ENCODE data around the gene MMP17. TPM values are rescaled to one million over a fixed set of nuclear protein-coding genes. Genes with fewer than 3 reads are reported as not detected.

The MMP17 gene
- total RNA-seq, 1 donor from 2014 or later, result 16.8 TPM

DNA sequence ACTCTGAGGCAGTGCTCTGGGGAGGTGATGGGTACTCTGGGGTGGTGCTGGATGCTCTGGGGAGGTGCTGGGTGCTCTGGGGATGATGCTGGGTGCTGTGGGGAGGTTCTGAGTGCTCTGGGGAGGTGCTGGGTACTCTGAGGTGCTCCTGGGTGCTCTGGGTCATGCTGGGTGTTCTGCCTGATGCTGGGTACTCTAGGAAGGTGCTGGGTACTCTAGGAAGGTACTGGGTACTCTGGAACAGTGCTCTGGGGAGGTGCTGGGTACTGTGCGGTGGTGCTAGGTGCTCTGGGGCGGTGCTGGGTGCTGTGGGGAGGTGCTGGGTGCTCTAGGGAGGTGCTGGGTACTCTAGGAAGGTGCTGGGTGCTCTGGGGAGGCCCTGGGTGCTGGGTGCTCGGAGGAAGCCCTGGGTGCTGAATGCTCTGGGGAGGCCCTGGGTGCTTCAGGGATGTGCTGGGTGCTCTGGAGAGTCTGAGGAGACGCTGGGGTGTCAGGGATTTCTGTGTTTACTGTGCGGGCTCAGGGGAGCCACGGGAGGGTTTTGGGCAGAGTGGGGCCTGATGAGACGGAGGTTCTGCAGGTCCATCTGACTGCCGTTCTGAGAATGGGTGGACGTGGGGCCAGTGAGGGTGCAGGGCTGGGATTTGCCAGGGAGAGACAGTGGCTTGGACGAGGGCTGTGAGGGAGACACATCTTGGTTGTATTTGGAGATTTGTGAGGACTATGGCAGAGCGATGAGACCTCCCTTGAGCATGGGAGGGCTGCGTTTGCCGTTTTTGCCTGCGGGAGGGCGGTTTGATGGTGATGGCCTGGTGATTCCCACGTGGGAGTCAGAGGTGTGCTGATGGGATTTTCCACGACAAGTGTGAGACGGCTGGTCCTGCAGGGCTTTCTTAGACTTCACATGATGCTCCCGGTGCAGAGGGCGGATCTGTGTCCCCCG is 30.0 kb downstream of the MMP17 start:
- TF ChIP-seq, protein P1, sequence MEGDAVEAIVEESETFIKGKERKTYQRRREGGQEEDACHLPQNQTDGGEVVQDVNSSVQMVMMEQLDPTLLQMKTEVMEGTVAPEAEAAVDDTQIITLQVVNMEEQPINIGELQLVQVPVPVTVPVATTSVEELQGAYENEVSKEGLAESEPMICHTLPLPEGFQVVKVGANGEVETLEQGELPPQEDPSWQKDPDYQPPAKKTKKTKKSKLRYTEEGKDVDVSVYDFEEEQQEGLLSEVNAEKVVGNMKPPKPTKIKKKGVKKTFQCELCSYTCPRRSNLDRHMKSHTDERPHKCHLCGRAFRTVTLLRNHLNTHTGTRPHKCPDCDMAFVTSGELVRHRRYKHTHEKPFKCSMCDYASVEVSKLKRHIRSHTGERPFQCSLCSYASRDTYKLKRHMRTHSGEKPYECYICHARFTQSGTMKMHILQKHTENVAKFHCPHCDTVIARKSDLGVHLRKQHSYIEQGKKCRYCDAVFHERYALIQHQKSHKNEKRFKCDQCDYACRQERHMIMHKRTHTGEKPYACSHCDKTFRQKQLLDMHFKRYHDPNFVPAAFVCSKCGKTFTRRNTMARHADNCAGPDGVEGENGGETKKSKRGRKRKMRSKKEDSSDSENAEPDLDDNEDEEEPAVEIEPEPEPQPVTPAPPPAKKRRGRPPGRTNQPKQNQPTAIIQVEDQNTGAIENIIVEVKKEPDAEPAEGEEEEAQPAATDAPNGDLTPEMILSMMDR (IDR thresholded peaks at IDR 0.05), result no peak
- H3K4me3 ChIP-seq, result no peak overlapping the region
- no peaks in the 10 kb centered on the region for H3K36me3 ChIP-seq
- H3K4me1 ChIP-seq, result no peaks in the 10 kb centered on the region
- intact Hi-C loops (cut with DNase I), result no loop called here
- H3K9me3 ChIP-seq, result no peaks in the 10 kb centered on the region
- DNase-seq (ENCODE audit: low spot score in 2 of 2), result no peak
- H3K27me3 ChIP-seq, result no peaks in the 10 kb centered on the region
- H3K27ac ChIP-seq, result no peak overlapping the region

DNA sequence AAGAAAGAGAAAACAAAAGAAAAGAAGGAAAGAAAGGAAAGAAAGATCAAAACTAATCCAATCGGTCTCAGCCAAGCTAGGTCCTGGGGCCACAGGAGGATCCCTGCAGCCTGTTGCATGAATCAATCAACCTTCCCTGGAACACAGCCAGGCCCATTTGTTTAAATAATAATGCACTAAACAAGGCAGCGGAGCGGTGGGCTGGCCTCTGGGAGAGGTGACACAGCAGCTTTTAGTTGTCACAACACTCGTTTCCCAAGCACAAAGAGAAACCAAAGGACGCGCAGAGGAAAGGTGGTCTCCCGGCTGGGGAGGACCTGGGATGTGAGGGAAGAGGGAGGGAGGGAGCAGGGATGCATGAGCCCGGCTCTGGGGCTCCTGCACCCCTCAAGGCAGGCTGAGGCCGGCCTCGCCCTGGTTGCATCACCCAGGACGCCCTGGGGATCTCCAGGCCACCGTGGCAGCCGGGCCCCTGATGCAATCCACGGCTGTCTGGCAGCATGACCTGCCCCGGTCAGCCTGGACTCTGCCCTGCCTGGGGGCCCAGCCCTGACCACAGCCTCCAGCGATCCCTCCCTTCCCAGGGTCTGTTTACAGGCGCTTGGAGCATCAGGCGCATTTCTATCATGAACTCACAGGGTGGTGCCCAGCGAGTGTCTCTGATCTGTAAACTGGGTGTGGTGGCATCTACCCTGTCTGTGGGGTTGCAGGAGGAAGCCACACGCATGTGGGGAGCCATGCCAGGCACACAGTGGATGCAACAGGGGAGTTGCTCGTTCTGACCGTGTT is 32.5 kb downstream of the MMP17 start:
- Histone ChIP-seq H3K27me3 (no peaks in the 10 kb centered on the region), H3K4me1 (no peaks in the 10 kb centered on the region), H3K4me3 (no peak overlapping the region), H3K9me3 (no peaks in the 10 kb centered on the region), H3K36me3 (no peaks in the 10 kb centered on the region), H3K27ac (no peak overlapping the region)
- intact Hi-C loops (cut with DNase I), result no loop called here
- no peak for DNase-seq (ENCODE audit: low spot score in 2 of 2)
- TF ChIP-seq, protein P1 (IDR thresholded peaks at IDR 0.05), result no peak

DNA sequence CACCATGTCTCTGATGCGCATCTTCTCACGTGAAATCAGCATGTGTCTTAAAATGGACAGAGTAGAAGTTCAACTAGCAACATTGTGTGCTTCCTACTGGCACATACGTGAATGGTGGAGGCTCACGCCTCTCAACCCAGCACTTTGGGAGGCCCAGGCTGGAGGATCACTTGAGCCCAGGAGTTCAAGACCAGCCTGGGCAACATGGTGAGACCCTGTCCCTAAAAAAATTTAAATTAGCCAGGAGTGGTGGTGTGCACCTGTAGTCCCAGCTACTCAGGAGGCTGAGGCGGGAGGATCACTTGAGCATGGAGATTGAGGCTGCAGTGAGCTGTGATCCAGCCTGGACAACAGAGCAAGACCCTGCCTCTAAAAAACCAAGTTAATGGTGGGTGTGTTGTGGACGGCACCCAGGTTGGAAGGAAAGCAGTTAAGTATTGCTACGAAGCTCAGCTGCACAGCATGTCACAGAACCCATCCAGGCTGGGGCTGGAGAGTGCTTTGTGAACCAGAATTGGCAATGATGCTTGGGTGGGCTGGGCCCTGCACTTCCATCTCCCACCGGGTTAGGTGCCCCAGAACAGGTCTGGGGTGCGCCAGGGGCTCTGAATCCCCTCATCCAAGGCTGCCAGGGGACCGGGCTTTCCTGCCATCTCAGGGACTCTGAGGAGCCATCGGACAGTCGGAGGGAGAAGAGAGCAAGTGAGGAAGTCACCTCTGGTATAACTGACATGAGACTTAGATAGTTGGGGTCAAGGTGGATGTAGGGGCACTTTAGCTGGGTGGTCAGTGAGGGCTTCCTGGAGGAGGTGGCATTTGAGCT is 33.3 kb downstream of the MMP17 start:
- no peaks in the 10 kb centered on the region for H3K4me1 ChIP-seq
- H3K27me3 ChIP-seq, result no peaks in the 10 kb centered on the region
- DNase-seq (ENCODE audit: low spot score in 2 of 2), result no peak
- H3K27ac ChIP-seq, result no peak overlapping the region
- H3K9me3 ChIP-seq, result no peaks in the 10 kb centered on the region
- no peak overlapping the region for H3K4me3 ChIP-seq
- no peaks in the 10 kb centered on the region for H3K36me3 ChIP-seq
- TF ChIP-seq, protein P1 (IDR thresholded peaks at IDR 0.05), result no peak
- intact Hi-C loops (cut with DNase I), result no loop called here

DNA sequence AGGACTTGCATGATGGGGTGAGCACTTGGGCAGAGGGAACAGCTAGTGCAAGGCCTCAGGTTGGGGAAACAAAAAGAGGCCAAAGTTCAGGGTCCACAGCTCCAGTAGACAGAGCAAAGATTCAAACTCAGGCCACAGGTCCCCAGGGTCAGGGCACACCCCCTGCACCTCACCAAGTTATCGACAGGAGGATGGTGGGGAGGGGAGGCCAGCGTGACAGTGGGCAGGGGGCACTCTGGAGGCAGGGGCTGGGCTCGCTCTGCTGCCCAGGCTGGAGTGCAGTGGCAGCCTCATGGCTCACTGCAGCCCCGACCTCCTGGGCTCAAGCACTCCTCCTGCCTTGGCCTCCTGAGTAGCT is 33.9 kb downstream of the MMP17 start:
- Histone ChIP-seq H3K27ac (no peak overlapping the region), H3K4me1 (no peaks in the 10 kb centered on the region), H3K4me3 (no peak overlapping the region), H3K27me3 (no peaks in the 10 kb centered on the region), H3K36me3 (no peaks in the 10 kb centered on the region), H3K9me3 (no peaks in the 10 kb centered on the region)
- TF ChIP-seq, protein P1 (IDR thresholded peaks at IDR 0.05), result no peak
- intact Hi-C loops (cut with DNase I), result no loop called here
- no peak for DNase-seq (ENCODE audit: low spot score in 2 of 2)

DNA sequence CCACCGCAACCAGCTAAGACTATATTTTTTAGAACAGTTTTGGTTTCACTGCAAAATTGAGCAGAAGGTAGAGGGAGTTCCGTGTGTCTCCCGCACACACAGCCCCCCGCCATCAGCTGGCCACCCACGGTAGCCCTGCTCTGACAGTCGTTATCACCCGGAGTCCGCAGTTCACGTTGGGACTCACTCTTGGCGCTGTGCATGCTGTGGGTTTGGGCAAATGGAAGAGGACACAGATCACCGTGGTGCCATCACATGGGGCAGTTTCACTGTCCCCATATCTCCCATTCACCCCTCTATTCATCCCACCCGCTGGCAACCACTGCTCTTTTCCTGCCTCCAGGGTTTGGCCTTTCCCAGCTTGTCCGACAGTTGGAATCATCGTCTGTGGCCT is 34.4 kb downstream of the MMP17 start:
- no peak overlapping the region for H3K27ac ChIP-seq
- H3K27me3 ChIP-seq, result no peaks in the 10 kb centered on the region
- DNase-seq (ENCODE audit: low spot score in 2 of 2), result no peak
- intact Hi-C loops (cut with DNase I), result no loop called here
- H3K4me1 ChIP-seq, result no peaks in the 10 kb centered on the region
- no peak overlapping the region for H3K4me3 ChIP-seq
- no peaks in the 10 kb centered on the region for H3K9me3 ChIP-seq
- H3K36me3 ChIP-seq, result no peaks in the 10 kb centered on the region
- TF ChIP-seq, protein P1 (IDR thresholded peaks at IDR 0.05), result no peak
